HG02588 (cell line): ENCODE results near the gene ENPP3.

Experiments
- ATAC-seq: cut with Tn5 transposase; IDR thresholded peaks from one replicate; pipeline ENCODE4 v1.9.1; 2021; ENCODE audit warnings: mild to moderate bottlenecking, moderate library complexity; ENCODE audit not compliant: unreplicated experiment

The ENPP3 gene

DNA sequence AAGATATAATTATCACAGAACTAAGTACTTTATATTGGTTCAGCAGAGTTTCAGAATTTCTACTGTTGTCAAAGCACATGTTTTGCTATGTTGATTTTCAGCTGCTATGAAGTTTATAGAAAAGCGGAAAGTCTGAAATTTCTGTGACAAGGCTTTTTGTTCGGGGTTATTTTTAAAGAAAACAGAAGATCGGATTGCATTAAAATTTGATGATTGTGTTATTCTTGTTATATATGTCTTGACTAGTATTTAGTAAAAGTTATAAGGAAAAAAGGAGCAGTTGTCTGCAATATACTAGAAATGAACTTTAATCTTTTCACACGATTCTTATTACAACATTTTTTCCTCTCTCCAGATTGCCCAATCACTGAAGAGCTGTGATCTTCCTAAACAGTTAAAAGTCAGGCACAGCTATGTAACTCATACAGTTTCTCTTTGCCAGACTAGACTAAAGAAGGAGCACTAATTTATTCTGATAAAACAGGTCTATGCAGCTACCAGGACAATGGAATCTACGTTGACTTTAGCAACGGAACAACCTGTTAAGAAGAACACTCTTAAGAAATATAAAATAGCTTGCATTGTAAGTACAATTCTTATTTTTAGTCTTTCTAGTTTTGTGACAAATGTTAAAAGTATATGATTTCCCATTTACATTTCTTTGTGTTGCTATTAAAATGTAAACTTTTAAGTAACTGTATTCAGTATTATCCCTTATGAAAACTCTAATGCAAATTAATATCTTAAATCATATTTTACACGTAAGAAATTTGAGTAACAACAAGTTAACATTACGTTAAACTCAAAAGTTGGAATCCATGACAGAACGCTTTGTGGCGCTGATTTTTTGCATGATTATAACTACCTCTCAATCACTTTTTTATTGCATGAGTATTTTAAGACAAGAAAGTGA is at the start of gene ENPP3:
Gene ENPP3, plus strand, starts transcription at position 423 of the 913 bp plus-strand sequence. Its CDS starts 83 bp downstream, at position 506.
- ATAC-seq = no peak

DNA sequence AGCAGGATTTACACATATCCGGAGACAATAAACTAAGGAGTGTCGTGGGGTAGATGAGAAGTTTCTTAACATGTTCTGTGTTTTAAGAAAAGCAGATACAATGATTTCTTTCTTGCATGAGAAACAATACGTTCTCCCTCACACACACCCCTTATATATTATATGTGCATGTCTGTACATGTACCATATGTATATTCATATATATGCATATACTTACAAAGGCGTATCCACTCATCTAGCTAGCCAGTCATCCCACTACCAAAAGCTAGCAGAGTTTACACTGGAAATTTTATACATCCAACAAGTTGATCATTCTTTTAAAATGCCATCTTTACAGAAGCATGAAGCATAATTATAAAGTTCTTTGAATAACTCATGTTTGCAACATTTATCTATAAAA is 49.2 kb upstream of the ENPP3 start:
- ATAC-seq = no peak

DNA sequence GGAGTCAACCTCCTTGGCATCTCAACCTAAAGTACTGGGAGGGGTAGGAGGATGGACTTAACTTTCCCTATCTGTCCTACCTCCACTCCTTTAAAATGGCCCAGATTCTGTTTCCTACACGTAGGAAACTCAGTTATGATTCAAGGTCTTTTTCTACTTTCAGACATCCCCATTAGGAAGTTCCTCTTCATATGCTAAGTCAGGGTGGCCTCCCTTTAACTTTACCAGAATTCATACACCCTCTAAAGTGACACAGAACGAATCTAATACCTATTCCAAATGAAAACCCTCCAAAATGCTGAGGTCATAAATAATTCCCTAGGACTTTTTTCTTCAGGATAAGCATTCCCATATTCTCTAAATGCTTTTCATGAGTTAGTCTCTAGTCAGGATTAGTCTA is 48.5 kb upstream of the ENPP3 start:
- no peak for ATAC-seq

DNA sequence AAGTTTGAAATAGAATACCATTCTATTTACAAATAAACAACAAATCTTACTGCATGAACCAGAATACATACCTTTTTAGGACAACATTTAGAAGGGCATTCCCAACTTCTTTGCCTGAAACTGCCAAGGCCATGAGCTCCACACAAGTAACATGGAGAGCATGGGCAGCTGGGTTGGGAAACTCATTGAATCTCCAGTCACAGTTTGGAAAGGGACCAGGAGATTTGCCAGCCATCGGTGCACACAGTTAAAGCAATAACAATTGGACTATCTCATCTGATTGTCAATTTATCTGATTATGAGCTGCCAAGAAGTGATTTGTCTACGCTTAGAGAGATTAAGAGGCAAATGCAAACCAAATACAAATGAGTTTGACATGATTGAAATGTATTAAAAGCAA is 44.2 kb upstream of the ENPP3 start:
- no peak for ATAC-seq

DNA sequence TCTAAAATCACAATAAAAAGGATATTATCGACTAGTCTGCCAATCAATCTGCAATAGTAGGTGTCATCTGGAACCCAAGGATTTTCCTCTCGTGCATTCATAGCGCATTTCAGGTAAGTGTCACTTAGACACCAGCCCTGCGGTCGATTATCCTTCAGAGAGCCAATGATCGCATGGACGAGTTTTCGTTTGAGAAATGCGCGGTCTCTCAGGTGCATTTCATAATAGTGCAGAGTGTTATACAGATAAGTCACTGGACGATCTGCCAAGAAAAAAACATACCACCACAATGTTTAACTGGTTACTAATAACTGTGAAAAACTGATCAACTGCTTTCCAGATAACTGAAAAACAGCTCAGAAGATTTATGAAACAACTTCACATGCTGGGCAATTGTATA is 43.0 kb upstream of the ENPP3 start:
- no peak for ATAC-seq

DNA sequence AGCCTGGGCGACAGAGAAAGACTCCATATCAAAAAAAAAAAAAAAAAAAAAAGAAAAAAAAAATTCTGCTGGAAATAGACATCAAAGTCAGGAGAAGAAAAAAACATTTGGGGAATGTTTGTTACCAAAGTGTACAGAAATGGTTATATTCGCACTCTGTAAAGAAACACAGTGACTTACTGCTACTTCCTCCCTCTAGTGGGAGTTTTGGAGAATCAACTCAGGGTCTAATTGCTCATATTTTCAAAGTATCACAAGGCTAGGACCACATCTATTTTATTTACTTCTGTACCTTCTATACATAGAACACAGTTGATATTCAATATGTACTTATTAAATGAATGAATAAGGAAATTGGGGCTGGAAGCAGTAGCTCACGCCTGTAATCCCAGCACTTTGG is 39.7 kb upstream of the ENPP3 start:
- no peak for ATAC-seq

DNA sequence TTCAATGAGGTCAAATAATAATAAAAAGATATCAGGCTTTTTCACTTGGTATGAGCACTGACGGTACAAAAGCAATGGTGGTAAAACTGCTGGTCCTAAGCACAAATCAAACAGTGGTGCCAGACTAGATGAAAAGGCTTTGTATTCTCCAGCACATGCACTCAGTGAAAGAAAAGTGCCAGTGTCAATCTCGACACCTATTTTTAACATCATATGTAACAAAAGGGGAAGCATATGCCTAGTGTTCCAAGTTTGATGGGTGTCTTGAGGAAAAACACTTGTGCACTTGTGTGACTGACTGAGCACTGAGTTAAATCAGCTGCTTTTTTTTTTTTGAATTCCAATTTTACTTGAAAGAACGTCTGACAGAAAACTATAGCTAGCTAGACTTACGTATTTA is 36.4 kb upstream of the ENPP3 start:
- no peak for ATAC-seq

DNA sequence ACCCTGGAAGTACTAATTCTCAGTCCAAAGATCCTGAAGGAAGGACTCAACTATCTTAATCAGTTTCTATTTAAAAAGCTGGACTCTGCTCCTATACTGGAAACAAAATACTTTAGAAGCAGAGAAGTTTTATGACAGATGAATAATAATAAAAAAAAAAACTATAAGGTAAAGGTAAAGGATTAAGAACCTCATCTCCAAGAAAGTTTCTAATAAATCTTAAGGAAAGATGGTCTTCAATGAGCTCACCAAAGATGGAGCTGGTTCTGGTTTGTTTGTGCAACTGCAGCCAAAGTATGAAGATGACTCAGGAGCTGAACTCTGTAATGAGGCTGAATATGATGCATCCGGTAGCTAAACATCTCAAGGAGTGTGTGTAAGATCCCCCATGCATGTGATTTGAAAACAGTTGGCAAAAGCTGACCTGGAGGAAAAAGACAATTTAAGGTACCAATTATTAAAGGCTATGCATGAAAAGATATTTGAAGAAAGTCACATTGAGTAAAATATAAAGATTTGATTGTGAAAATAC is 34.3 kb upstream of the ENPP3 start:
- ATAC-seq = no peak

DNA sequence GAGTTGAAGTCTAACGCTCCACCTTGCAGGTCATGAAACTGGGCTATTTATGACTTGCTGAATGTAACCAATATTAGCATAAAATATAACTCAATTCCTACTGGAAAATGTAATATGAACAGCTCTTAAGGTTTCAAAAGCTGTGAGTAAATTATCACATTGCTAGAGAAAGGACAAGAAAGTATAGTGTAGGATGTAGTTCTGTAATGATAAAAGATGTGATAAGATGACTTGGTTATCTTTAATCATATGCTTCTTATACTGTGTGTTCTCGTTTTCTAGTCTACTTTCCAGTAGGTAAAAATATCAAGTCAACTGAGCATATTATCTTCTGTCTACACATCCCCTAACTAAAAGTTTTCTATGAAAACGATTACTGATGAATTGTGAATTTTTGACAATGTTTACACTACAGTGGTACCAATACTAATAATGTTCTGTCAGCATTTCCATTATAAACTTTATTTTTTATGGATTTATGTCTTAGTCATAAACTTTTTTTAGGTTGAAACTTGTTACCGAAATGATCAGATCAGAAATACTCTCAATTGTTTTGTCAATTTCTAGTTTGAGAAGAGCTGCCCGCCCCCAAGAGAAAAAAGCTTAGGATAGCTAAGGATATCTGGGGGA is 23.7 kb upstream of the ENPP3 start:
- ATAC-seq = no peak

DNA sequence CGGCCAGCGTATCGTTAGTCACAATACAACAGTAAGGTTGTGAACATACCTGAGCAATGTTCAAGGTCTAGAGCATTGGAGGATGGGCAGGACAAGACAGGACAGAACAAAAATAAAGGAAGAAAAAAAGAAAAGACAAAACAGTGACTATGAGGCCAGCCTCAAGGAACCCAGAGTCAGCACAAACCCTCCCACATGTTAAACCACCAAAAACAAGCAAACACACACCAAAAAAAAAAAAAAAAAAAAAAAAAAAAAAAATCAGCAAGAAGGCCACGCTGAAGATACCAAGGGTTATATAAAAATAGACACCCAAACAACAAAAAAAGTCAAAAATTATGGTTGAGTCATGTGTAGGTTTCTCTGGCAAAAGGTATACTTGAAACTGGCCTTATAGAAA is 21.8 kb upstream of the ENPP3 start:
- no peak for ATAC-seq

DNA sequence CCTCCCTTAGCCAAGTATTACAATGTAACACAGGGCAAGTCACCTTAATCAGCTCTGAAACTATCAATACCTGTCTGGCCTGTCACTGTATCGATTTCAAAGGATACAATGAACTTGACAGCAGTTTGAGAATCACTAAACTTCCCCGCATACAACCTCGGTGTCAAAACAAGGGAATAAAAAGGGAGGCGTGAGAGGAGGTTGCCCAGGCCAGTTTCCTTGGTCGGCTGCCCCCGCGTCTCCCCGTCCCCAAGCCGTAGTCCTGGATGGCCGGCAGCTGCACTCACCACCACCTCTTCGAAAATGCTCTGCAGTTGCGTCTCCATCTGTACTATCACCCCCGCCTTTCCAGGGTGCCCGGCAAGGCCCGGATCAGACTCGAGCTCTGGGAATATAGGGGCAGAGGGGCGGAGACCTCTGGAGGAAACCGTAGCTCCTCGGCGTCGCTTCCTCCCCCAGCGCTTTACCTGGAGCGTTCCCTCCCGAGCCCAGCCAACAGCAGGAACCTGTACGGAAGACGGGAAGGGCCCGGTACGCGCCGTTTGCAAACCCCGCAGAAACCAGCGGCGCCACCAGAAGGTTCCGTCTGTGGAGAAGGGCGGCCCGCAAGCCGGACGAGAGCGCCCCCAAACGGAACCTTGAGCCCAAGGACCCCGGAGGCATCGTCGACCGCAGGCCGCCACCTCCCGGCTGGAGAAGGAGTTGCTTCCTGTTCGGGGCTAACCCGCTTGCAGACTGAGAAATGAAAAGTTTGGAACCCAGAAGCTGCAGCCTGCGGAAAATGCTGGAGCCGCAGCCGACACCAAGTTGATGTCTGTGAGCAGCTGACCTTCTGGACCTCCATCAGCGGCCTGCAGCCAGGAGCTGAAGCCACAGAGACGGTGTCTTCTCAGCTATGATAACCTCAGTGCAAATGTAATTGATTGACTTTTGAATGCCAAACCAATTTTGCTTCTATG is 9.1 kb upstream of the ENPP3 start, which contains the start of gene MED23:
Gene MED23, minus strand, starts transcription at position 519 of the 959 bp plus-strand sequence. Its CDS starts 193 bp downstream, at position 326.
- ATAC-seq = peak; percentile 98

DNA sequence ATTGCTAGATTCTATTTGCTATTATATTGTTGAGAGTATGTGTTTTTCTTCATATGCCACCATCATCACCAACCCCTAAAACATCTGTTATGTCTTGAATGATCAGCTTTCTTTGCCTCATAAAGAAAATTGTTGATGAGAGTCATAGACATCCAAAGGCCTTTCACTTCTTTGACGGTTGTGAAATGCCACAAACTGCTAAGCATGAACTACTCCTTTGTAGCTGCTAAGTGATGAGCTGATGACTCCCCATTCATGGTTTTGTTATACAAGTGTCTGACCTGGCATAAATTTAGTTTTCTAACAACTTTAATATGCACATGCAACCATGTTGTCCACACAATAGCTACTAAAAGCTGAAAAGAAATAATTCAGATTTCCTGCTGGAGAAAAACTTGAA is 8.4 kb upstream of the ENPP3 start:
- ATAC-seq = no peak

DNA sequence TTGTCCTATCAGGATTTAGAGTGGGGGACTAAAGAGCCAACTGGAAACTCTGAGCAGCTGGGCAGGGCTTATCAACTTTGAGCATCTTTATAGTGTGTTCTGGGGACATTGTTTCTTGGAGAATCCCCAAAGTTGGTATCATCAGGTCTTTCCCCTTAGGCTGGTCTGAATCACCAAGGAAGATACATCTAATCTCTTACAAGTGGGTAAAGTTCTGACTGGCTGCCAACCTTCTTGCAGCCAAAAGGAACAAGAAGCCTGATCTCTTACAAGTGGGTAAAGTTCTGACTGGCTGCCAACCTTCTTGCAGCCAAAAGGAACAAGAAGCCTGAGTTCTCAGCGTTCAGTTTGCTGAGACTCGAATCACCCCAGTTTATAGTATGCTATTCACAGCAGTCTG is 7.5 kb upstream of the ENPP3 start:
- ATAC-seq = no peak

DNA sequence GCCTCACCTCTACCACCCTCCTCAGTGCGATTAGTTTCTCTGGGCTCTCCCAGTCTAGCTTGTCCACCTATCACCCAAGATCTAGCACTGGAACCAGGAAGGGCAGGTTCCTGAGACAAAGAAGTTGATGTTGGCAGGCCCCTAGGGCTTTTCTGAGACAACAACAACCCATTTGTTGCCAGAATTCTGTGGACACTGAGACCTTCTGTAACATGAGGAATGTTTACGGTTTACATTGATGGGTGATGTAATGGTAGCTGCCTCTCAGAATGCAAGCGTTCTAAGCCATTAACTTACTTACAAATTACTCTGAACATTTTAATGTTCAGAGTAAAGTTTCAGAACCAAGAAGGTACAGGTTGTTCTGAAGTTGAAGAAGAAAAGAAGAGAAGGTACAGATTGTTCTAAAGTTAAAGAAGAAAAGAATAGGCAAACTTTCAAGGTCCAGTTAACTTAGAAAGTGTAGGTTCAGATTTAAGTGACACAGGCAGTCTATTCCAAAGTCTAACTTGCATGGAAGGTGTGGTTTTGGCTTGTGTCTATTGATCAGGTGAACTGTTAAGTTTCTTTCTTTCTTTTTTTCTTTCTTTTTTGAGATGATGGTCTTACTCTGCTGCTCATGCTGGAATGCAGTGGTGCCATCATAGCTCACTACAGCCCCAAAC is 5.3 kb upstream of the ENPP3 start:
- no peak for ATAC-seq

DNA sequence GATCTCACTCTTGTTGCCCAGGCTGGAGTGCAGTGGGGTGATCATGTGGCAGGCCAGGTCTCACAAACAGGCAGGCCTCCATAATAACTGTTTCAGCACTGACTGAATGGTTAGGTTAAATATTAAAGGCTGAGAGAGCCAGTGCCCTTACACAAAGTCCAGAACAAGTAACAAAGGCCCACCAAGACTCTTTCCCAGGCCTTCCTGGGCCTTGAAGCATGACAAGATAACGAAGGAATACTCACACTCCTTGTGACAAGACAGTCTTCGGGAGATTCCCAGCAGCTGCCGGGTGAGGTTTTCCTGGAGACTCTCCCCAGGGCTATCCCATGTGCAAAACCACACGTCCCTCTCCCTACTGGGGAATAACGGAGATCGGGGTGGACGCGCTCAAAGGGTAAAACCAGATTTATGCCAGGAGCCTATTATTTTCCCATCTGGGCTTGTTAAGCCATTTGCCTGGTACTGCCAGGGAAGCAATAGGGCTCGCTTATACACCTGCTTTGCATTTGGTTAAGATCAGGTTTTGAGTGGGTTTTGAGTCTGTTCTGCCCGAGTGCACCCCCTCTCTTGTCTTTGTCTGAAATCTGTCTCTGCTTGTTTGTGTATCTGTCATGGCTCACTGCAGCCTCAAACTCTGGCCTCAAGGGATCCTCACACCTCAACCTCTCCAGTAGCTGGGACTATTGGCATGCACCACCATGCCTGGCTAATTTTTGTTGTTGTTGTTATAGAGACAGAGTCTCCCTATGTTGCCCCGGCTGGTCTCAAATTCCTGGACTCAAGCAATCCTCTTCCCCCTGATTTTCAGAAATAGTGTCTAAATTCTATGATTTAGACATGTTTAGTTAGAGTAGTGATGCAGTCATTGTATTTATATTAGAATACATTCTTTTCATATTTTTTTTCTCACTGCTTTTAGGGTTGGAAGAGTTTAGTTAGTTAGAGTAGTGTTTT is 1.4 kb upstream of the ENPP3 start:
- peak; percentile 84 for ATAC-seq

DNA sequence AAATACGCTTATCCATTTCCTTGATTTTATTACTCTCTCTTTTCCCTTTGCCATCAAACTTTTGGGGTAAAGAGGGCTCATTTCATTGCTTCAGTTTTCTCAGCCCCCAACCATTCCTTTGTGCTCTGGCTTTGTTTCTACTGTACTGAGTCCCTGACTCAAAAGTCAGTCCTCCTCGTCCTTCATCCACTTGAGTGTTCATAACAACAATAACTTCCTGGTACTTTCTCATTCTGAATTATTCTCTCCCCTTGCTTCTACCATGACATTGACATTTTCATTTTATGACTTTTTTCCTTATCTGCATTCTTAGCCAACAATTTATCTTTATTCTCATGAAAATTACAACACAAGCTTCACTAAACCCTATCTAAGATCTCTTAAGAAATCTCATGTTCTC is 911 bp downstream of the ENPP3 start:
- ATAC-seq = no peak

DNA sequence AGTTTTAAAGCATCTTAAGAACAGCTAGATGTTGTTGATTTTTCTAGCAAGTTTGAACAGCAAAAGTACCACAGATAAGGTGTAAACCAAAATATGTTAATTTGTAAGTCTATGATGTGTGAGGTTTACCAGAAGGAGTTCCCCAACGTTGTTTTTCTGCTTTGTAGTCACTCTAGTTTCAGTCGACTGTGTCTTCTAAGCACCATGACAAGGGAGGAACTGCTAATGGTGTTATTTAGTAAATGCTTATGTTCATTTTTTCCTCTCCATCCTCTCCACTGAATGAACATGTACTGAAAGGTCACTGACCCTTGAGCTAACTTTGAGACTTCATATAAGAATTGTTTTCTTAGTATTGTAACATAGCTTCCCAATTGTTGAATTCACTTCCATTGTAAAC is 3.0 kb downstream of the ENPP3 start:
- peak; percentile 74 for ATAC-seq

DNA sequence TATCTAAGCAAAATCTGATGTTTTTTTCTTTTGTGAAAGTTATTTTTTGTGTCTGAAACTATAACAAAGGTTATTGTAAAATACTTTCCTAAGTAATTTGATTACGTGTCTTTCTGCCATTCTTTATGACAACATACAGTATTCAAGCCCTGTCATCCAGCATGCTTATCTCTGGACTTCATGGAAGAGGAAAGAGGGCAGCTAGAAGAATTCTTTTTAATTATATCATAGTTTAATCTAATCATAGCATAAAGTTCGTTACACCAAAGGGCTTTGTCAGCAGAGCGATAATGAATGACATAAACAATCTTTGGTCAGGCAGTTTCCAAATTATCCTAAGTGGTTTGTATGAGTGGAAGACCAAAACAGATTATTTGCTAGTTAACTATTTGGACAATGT is 3.5 kb downstream of the ENPP3 start:
- ATAC-seq = no peak

DNA sequence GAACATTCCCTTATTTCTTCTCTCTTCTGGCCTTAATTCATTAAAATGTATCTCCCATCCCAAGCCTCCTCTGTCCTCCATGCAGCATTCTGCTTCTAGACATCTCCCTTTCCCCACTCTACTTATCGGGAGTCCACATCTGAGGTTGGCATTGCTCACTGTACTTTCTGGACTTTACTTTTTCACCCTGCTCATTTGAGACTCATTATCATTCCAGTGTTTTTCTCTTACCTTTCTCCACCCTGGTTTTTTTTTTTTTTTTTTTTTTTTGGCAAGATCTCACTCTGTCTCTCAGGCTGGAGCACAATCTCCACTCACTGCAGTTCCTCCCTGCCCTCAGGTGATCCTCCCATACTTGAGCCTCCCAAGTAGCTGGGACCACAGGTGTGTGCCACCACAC is 4.5 kb downstream of the ENPP3 start:
- ATAC-seq = no peak
